Nephron (organoid): ENCODE measurements around the gene MYBPHL.

ENCODE experiments used
- H3K27ac Mint-ChIP-seq, 3 experiments: 2 replicates each; pipeline ENCODE4 v1.8.0; 2020; ENCODE audit warnings: mixed read lengths in 3 of 3, mild to moderate bottlenecking in 2 of 3, moderate library complexity in 1 of 3
- H3K27me3 Mint-ChIP-seq: 2 replicates; pipeline ENCODE4 v1.8.0; 2021; ENCODE audit warnings: low read depth, mild to moderate bottlenecking, moderate library complexity, mixed read lengths
- H3K36me3 Mint-ChIP-seq: 2 replicates; pipeline ENCODE4 v1.8.0; 2020; ENCODE audit warnings: low read depth, mixed read lengths
- H3K4me1 Mint-ChIP-seq: 2 replicates; pipeline ENCODE4 v1.8.0; 2020; ENCODE audit warnings: mixed read lengths
- H3K4me3 Mint-ChIP-seq, 3 experiments: 2 replicates each; pipeline ENCODE4 v1.8.0; 2020; ENCODE audit warnings: mild to moderate bottlenecking in 3 of 3, mixed read lengths in 3 of 3, moderate library complexity in 2 of 3
- H3K9me3 Mint-ChIP-seq: 2 replicates; pipeline ENCODE4 v1.8.0; 2020; ENCODE audit warnings: mixed read lengths
- CTCF ChIP-seq, 3 experiments: fragments of 200-600 bp; sonication (generic); IDR thresholded peaks; one replicate each; pipeline ENCODE4 v1.5.0; 2021; ENCODE audit warnings: antibody characterized with exemption in 3 of 3; ENCODE audit not compliant: unreplicated experiment in 3 of 3

Gene MYBPHL

GRCh38 chr1:109266965-109267364 is 39.8 kb downstream of the MYBPHL start:
- Mint-ChIP-seq H3K36me3 (peaks cover 25% of the 10 kb centered on the region), H3K27me3 (peaks cover 4% of the 10 kb centered on the region), H3K9me3 (no peaks in the 10 kb centered on the region), H3K4me1 (peaks cover 6% of the 10 kb centered on the region), H3K4me3 (no peak overlapping the region), H3K27ac (no peak overlapping the region)
- no peak for TF ChIP-seq CTCF (IDR thresholded peaks at IDR 0.05; ENCODE audit: unreplicated experiment in 3 of 3)

- no peaks in the 10 kb centered on the region for H3K9me3 Mint-ChIP-seq
- no peak for TF ChIP-seq CTCF (IDR thresholded peaks at IDR 0.05; ENCODE audit: unreplicated experiment in 3 of 3)
- H3K36me3 Mint-ChIP-seq = peaks cover 21% of the 10 kb centered on the region
- no peak overlapping the region for H3K4me3 Mint-ChIP-seq
- peaks cover 2% of the 10 kb centered on the region for H3K27me3 Mint-ChIP-seq
- no peaks in the 10 kb centered on the region for H3K4me1 Mint-ChIP-seq
- no peak overlapping the region for H3K27ac Mint-ChIP-seq
These were observed 41.0 kb downstream of the MYBPHL start for GRCh38 chr1:109265741-109266330.

GRCh38 chr1:109265016-109265415 is 41.8 kb downstream of the MYBPHL start:
- no peaks in the 10 kb centered on the region for H3K9me3 Mint-ChIP-seq

GRCh38 chr1:109264379-109264755 is 42.4 kb downstream of the MYBPHL start:
- H3K27me3 Mint-ChIP-seq = no peaks in the 10 kb centered on the region
- H3K9me3 Mint-ChIP-seq = no peaks in the 10 kb centered on the region
- no peak for TF ChIP-seq CTCF (IDR thresholded peaks at IDR 0.05; ENCODE audit: unreplicated experiment in 3 of 3)
- H3K36me3 Mint-ChIP-seq = peaks cover 11% of the 10 kb centered on the region
- H3K27ac Mint-ChIP-seq = no peak overlapping the region
- no peaks in the 10 kb centered on the region for H3K4me1 Mint-ChIP-seq
- H3K4me3 Mint-ChIP-seq = no peak overlapping the region

More at GRCh38 chr1:109265016-109265415, 41.8 kb downstream of the MYBPHL start:
- no peak overlapping the region for H3K27ac Mint-ChIP-seq
- H3K4me3 Mint-ChIP-seq = no peak overlapping the region
- no peaks in the 10 kb centered on the region for H3K27me3 Mint-ChIP-seq
- no peaks in the 10 kb centered on the region for H3K4me1 Mint-ChIP-seq
- H3K36me3 Mint-ChIP-seq = peaks cover 15% of the 10 kb centered on the region
- no peak for TF ChIP-seq CTCF (IDR thresholded peaks at IDR 0.05; ENCODE audit: unreplicated experiment in 3 of 3)

- no peaks in the 10 kb centered on the region for H3K27me3 Mint-ChIP-seq
- peak; percentile 90 to 97 (median 96) for TF ChIP-seq CTCF (IDR thresholded peaks at IDR 0.05; ENCODE audit: unreplicated experiment in 3 of 3)
- no peaks in the 10 kb centered on the region for H3K4me1 Mint-ChIP-seq
- H3K4me3 Mint-ChIP-seq = no peak overlapping the region
- H3K9me3 Mint-ChIP-seq = no peaks in the 10 kb centered on the region
- H3K36me3 Mint-ChIP-seq = peaks cover 11% of the 10 kb centered on the region
- peak overlapping the region in 2 of 3 experiments; percentile 24 to 42 for H3K27ac Mint-ChIP-seq
These were observed 43.0 kb downstream of the MYBPHL start for GRCh38 chr1:109263597-109264378.

- H3K36me3 Mint-ChIP-seq = peaks cover 11% of the 10 kb centered on the region
- TF ChIP-seq CTCF (IDR thresholded peaks at IDR 0.05; ENCODE audit: unreplicated experiment in 3 of 3) = no peak
- no peaks in the 10 kb centered on the region for H3K27me3 Mint-ChIP-seq
- peak overlapping the region in 1 of 3 experiments; percentile 42 for H3K27ac Mint-ChIP-seq
- H3K9me3 Mint-ChIP-seq = no peaks in the 10 kb centered on the region
- H3K4me3 Mint-ChIP-seq = no peak overlapping the region
- H3K4me1 Mint-ChIP-seq = no peaks in the 10 kb centered on the region
These were observed 43.6 kb downstream of the MYBPHL start for GRCh38 chr1:109263234-109263596.
